ENCODE results near the gene MRPL23. TPM values are rescaled to one million over a fixed set of nuclear protein-coding genes. Genes with fewer than 3 reads are reported as not detected.

Gene MRPL23
- total RNA-seq, 1 donor from 2014 or later, result 29.2 TPM

DNA sequence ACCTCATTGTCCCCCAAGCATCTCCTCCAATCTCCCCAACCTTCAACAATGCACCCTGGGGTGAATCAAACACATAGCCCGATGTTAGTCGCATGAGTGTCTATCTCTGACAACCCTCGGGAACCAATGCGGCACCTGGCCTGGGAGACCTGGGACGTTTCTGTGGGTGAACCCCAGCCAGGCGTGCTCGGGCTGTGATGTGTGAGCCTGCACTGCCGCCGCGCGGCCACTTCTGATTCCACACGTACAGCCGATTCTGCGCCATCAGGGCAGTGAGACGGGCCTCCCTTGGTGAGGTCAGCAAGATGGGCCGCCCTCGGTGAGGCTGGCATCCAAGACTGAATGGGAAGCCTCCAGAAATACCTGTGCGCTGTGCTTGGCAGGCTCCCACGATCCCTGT is 55.7 kb downstream of the MRPL23 start:
- Mint-ChIP-seq H3K4me3 (ENCODE audit: unreplicated experiment) (no peak overlapping the region), H3K9me3 (ENCODE audit: unreplicated experiment) (no peaks in the 10 kb centered on the region), H3K27ac (ENCODE audit: unreplicated experiment) (no peak overlapping the region), H3K27me3 (ENCODE audit: unreplicated experiment) (no peaks in the 10 kb centered on the region), H3K36me3 (ENCODE audit: unreplicated experiment) (no peaks in the 10 kb centered on the region), H3K4me1 (ENCODE audit: unreplicated experiment) (no peaks in the 10 kb centered on the region)
- DNase-seq (ENCODE audit: extremely low spot score, unreplicated experiment), result no peak
- TF ChIP-seq, protein P1, sequence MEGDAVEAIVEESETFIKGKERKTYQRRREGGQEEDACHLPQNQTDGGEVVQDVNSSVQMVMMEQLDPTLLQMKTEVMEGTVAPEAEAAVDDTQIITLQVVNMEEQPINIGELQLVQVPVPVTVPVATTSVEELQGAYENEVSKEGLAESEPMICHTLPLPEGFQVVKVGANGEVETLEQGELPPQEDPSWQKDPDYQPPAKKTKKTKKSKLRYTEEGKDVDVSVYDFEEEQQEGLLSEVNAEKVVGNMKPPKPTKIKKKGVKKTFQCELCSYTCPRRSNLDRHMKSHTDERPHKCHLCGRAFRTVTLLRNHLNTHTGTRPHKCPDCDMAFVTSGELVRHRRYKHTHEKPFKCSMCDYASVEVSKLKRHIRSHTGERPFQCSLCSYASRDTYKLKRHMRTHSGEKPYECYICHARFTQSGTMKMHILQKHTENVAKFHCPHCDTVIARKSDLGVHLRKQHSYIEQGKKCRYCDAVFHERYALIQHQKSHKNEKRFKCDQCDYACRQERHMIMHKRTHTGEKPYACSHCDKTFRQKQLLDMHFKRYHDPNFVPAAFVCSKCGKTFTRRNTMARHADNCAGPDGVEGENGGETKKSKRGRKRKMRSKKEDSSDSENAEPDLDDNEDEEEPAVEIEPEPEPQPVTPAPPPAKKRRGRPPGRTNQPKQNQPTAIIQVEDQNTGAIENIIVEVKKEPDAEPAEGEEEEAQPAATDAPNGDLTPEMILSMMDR (IDR thresholded peaks at IDR 0.05), result no peak

DNA sequence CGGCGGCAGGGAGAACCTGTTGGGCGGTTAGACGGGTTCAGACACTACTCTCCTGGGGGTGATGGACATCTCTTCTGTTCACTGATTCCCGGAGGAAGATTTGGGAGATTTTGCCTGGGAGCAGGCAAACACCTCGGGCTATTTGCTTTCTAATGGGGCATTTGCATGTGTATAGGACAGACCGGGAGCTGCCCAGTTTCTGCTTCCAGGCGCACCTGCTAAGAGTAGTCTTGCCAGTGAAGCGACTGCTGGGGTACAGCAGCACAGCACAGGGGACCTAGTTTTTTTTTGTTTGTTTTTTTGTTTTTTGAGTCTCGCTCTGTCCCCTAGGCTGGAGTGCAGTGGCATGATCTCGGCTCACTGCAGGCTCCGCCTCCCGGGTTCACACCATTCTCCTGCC is 57.3 kb downstream of the MRPL23 start:
- Mint-ChIP-seq H3K9me3 (ENCODE audit: unreplicated experiment) (no peaks in the 10 kb centered on the region), H3K27me3 (ENCODE audit: unreplicated experiment) (no peaks in the 10 kb centered on the region), H3K4me3 (ENCODE audit: unreplicated experiment) (no peak overlapping the region), H3K36me3 (ENCODE audit: unreplicated experiment) (no peaks in the 10 kb centered on the region), H3K4me1 (ENCODE audit: unreplicated experiment) (no peaks in the 10 kb centered on the region), H3K27ac (ENCODE audit: unreplicated experiment) (no peak overlapping the region)
- TF ChIP-seq, protein P1 (IDR thresholded peaks at IDR 0.05), result no peak
- DNase-seq (ENCODE audit: extremely low spot score, unreplicated experiment), result no peak

Other genes with a start within 250 kb of the MRPL23 start
- gene IFITM10, start 196.7 kb upstream of the MRPL23 start, total RNA-seq, result 13.5 and 24.0 TPM in 2 replicates
- 2,062 and 2,147 TPM in 2 replicates for gene CTSD, start 183.4 kb upstream of the MRPL23 start, total RNA-seq
- 5.0 and 6.2 TPM in 2 replicates for gene SYT8, start 112.3 kb upstream of the MRPL23 start, total RNA-seq
- gene TNNI2, start 108.4 kb upstream of the MRPL23 start, total RNA-seq, result 1.0 and 1.1 TPM in 2 replicates
- 26.9 and 29.5 TPM in 2 replicates for gene LSP1, start 94.2 kb upstream of the MRPL23 start, total RNA-seq
- not detected in 2 replicates for gene PRR33, start 55.4 kb upstream of the MRPL23 start, total RNA-seq
- gene TNNT3, start 27.6 kb upstream of the MRPL23 start, total RNA-seq, result 2.6 and 4.4 TPM in 2 replicates
- 1,569 and 1,806 TPM in 2 replicates for gene H19, start 50.5 kb downstream of the MRPL23 start, total RNA-seq
- gene IGF2, start 192.1 kb downstream of the MRPL23 start, total RNA-seq, result 521 and 590 TPM in 2 replicates
- gene INS, start 213.9 kb downstream of the MRPL23 start, total RNA-seq, result not detected in 2 replicates
- 0.75 and 0.89 TPM in 2 replicates for gene TH, start 224.5 kb downstream of the MRPL23 start, total RNA-seq

Measured in osteocyte (in vitro differentiated cells).